ENCODE results near the gene CCDC116.
"Not testable (repeated sequence)": the region's sequence is repeated elsewhere in the genome, so short reads cannot be mapped to it uniquely, and the experiment has no call there.

The CCDC116 gene

GRCh38 chr22:21635771-21636510 is 3.4 kb downstream of the CCDC116 start:
- Mint-ChIP-seq H3K4me1 (peaks cover 21% of the 10 kb centered on the region), H3K36me3 (no peaks in the 10 kb centered on the region), H3K27me3 (no peaks in the 10 kb centered on the region), H3K27ac (no peak overlapping the region), H3K4me3 (no peak overlapping the region), H3K9me3 (no peaks in the 10 kb centered on the region)
- ATAC-seq: no peak

GRCh38 chr22:21636629-21637218 is 4.2 kb downstream of the CCDC116 start:
- H3K4me1 Mint-ChIP-seq: peaks cover 21% of the 10 kb centered on the region
- H3K36me3 Mint-ChIP-seq: no peaks in the 10 kb centered on the region
- no peak overlapping the region for H3K4me3 Mint-ChIP-seq
- no peaks in the 10 kb centered on the region for H3K9me3 Mint-ChIP-seq
- no peaks in the 10 kb centered on the region for H3K27me3 Mint-ChIP-seq
- no peak for ATAC-seq
- H3K27ac Mint-ChIP-seq: no peak overlapping the region

GRCh38 chr22:21637450-21637849 is 4.9 kb downstream of the CCDC116 start:
- not testable (repeated sequence) for H3K27ac Mint-ChIP-seq, H3K9me3 Mint-ChIP-seq, H3K36me3 Mint-ChIP-seq, H3K27me3 Mint-ChIP-seq, ATAC-seq, H3K4me3 Mint-ChIP-seq
- peaks cover 22% of the 10 kb centered on the region for H3K4me1 Mint-ChIP-seq

GRCh38 chr22:21639359-21639758 is 6.8 kb downstream of the CCDC116 start:
- Mint-ChIP-seq H3K4me3 (no peak overlapping the region), H3K27me3 (no peaks in the 10 kb centered on the region), H3K9me3 (no peaks in the 10 kb centered on the region), H3K4me1 (peaks cover 33% of the 10 kb centered on the region), H3K36me3 (peaks cover 6% of the 10 kb centered on the region), H3K27ac (no peak overlapping the region)
- no peak for ATAC-seq

- H3K4me3 Mint-ChIP-seq: no peak overlapping the region
- H3K36me3 Mint-ChIP-seq: peaks cover 6% of the 10 kb centered on the region
- H3K4me1 Mint-ChIP-seq: peaks cover 33% of the 10 kb centered on the region
- H3K27ac Mint-ChIP-seq: no peak overlapping the region
- no peaks in the 10 kb centered on the region for H3K27me3 Mint-ChIP-seq
- ATAC-seq: no peak
- no peaks in the 10 kb centered on the region for H3K9me3 Mint-ChIP-seq
Observed at GRCh38 chr22:21640810-21641209, 8.2 kb downstream of the CCDC116 start.

- Mint-ChIP-seq H3K27ac (peak overlapping the region; percentile 85), H3K4me1 (peaks cover 37% of the 10 kb centered on the region), H3K27me3 (no peaks in the 10 kb centered on the region), H3K4me3 (peak overlapping the region; percentile 79), H3K36me3 (peaks cover 10% of the 10 kb centered on the region), H3K9me3 (no peaks in the 10 kb centered on the region)
- ATAC-seq: no peak
Observed at GRCh38 chr22:21641417-21641788, 8.8 kb downstream of the CCDC116 start.

- no peaks in the 10 kb centered on the region for H3K27me3 Mint-ChIP-seq
- ATAC-seq: peak; percentile 100
- peaks cover 16% of the 10 kb centered on the region for H3K36me3 Mint-ChIP-seq
- peaks cover 43% of the 10 kb centered on the region for H3K4me1 Mint-ChIP-seq
- peak within 1 kb of the TSS; percentile 85 for H3K27ac Mint-ChIP-seq
- no peaks in the 10 kb centered on the region for H3K9me3 Mint-ChIP-seq
- H3K4me3 Mint-ChIP-seq: peak within 1 kb of the TSS; percentile 79
Observed at GRCh38 chr22:21641789-21642583, 9.4 kb downstream of the CCDC116 start, which contains the start of gene SDF2L1. Gene SDF2L1, plus strand, starts transcription at chr22:21642302. Its CDS starts 35 bp downstream, at chr22:21642337.

- peak; percentile 42 for ATAC-seq
- H3K4me1 Mint-ChIP-seq: peaks cover 44% of the 10 kb centered on the region
- no peaks in the 10 kb centered on the region for H3K27me3 Mint-ChIP-seq
- peak overlapping the region; percentile 79 for H3K4me3 Mint-ChIP-seq
- no peaks in the 10 kb centered on the region for H3K9me3 Mint-ChIP-seq
- peak overlapping the region; percentile 85 for H3K27ac Mint-ChIP-seq
- peaks cover 17% of the 10 kb centered on the region for H3K36me3 Mint-ChIP-seq
Observed at GRCh38 chr22:21642584-21643448, 10.3 kb downstream of the CCDC116 start.

GRCh38 chr22:21643533-21644357 is 11.2 kb downstream of the CCDC116 start:
- Mint-ChIP-seq H3K4me1 (peaks cover 44% of the 10 kb centered on the region), H3K27me3 (no peaks in the 10 kb centered on the region)
- ATAC-seq: no peak

GRCh38 chr22:21645513-21645912 is 13.0 kb downstream of the CCDC116 start:
- H3K27me3 Mint-ChIP-seq, H3K9me3 Mint-ChIP-seq, ATAC-seq, H3K4me3 Mint-ChIP-seq, H3K27ac Mint-ChIP-seq: not testable (repeated sequence)
- Mint-ChIP-seq H3K4me1 (peaks cover 48% of the 10 kb centered on the region), H3K36me3 (peaks cover 27% of the 10 kb centered on the region)

More at GRCh38 chr22:21643533-21644357, 11.2 kb downstream of the CCDC116 start:
- H3K36me3 Mint-ChIP-seq: peaks cover 20% of the 10 kb centered on the region
- H3K4me3 Mint-ChIP-seq: peak overlapping the region; percentile 79
- H3K27ac Mint-ChIP-seq: peak overlapping the region; percentile 85
- no peaks in the 10 kb centered on the region for H3K9me3 Mint-ChIP-seq

GRCh38 chr22:21646608-21647590 is 14.3 kb downstream of the CCDC116 start:
- Mint-ChIP-seq H3K4me3 (no peak overlapping the region), H3K4me1 (peaks cover 50% of the 10 kb centered on the region)
- peak; percentile 32 for ATAC-seq

GRCh38 chr22:21650280-21650679 is 17.7 kb downstream of the CCDC116 start:
- H3K9me3 Mint-ChIP-seq: no peaks in the 10 kb centered on the region
- H3K27me3 Mint-ChIP-seq: no peaks in the 10 kb centered on the region
- H3K4me3 Mint-ChIP-seq: no peak overlapping the region
- H3K27ac Mint-ChIP-seq: no peak overlapping the region
- no peak for ATAC-seq
- H3K36me3 Mint-ChIP-seq: peaks cover 21% of the 10 kb centered on the region
- H3K4me1 Mint-ChIP-seq: peaks cover 33% of the 10 kb centered on the region

More at GRCh38 chr22:21646608-21647590, 14.3 kb downstream of the CCDC116 start:
- H3K9me3 Mint-ChIP-seq: no peaks in the 10 kb centered on the region
- H3K27me3 Mint-ChIP-seq: no peaks in the 10 kb centered on the region
- H3K36me3 Mint-ChIP-seq: peaks cover 27% of the 10 kb centered on the region
- no peak overlapping the region for H3K27ac Mint-ChIP-seq

- Mint-ChIP-seq H3K4me3 (peak overlapping the region; percentile 92), H3K36me3 (peaks cover 21% of the 10 kb centered on the region), H3K27ac (no peak overlapping the region), H3K27me3 (no peaks in the 10 kb centered on the region), H3K4me1 (peaks cover 34% of the 10 kb centered on the region), H3K9me3 (no peaks in the 10 kb centered on the region)
- no peak for ATAC-seq
Observed at GRCh38 chr22:21650823-21651520, 18.4 kb downstream of the CCDC116 start.
